ENCODE measurements around the gene TMEM89.

- TF ChIP-seq CHD1 (IDR thresholded peaks at IDR 0.05; ENCODE audit: low read depth, low read length) (no peak), RAD21 (IDR thresholded peaks at IDR 0.05; ENCODE audit: low read length) (no peak), POLR2A (IDR thresholded peaks at IDR 0.05; ENCODE audit: low read depth, low read length) (no peak), SMC3 (IDR thresholded peaks at IDR 0.05; ENCODE audit: low read depth, low read length) (no peak), USF2 (IDR thresholded peaks at IDR 0.05; ENCODE audit: low read depth, low read length) (no peak), MXI1 (IDR thresholded peaks at IDR 0.05; ENCODE audit: borderline replicate concordance, low read depth, low read length) (no peak), CTCF (conservative IDR thresholded peaks at IDR 0.05; ENCODE audit: low read depth, low read length) (no peak), RCOR1 (IDR thresholded peaks at IDR 0.05; ENCODE audit: insufficient replicate concordance, low read length) (no peak), MAZ (IDR thresholded peaks at IDR 0.05; ENCODE audit: borderline replicate concordance, low read depth, low read length) (no peak), BHLHE40 (IDR thresholded peaks at IDR 0.05; ENCODE audit: low read depth, low read length) (no peak)
- TF ChIP-seq, protein P1, sequence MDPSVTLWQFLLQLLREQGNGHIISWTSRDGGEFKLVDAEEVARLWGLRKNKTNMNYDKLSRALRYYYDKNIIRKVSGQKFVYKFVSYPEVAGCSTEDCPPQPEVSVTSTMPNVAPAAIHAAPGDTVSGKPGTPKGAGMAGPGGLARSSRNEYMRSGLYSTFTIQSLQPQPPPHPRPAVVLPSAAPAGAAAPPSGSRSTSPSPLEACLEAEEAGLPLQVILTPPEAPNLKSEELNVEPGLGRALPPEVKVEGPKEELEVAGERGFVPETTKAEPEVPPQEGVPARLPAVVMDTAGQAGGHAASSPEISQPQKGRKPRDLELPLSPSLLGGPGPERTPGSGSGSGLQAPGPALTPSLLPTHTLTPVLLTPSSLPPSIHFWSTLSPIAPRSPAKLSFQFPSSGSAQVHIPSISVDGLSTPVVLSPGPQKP (IDR thresholded peaks at IDR 0.05; ENCODE audit: borderline replicate concordance, low read depth, low read length): no peak
These were observed 25.4 kb downstream of the TMEM89 start for GRCh38 chr3:48596157-48596556.
